Activated B cell treated with CpG ODN at 0.5 μM for 24 hours (primary cell): ENCODE data around the gene PFDN4. TPM values are rescaled to one million over a fixed set of nuclear protein-coding genes. Genes with fewer than 3 reads are reported as not detected.

Experiments used
- ATAC-seq: fragments of 200-7000 bp; cut with Tn5 transposase; one replicate; pipeline ENCODE4 v1.10.0; 2021; ENCODE audit warnings: low read depth, mild to moderate bottlenecking, moderate library complexity
- CTCF ChIA-PET: fragments of 350-600 bp; sonication (Branson Sonifier 250); formaldehyde crosslinking; loops from one replicate; lab custom pipeline; 2021; ENCODE audit warnings: antibody characterized with exemption; lab: Charles Lee
- POLR2A ChIA-PET: fragments of 350-600 bp; sonication (Branson Sonifier 250); formaldehyde crosslinking; loops from one replicate; lab custom pipeline; 2021; ENCODE audit warnings: antibody characterized with exemption; lab: Charles Lee
- DNase-seq: peaks from one replicate; pipeline ENCODE4 v3.0.0; 2022
- H3K27ac Mint-ChIP-seq: one replicate; pipeline ENCODE4 v1.8.0; 2020; ENCODE audit warnings: mixed read lengths
- H3K27me3 Mint-ChIP-seq: one replicate; pipeline ENCODE4 v1.8.0; 2021; ENCODE audit warnings: mixed read lengths
- H3K36me3 Mint-ChIP-seq: one replicate; pipeline ENCODE4 v1.8.0; 2021; ENCODE audit warnings: low read depth, mixed read lengths
- H3K4me1 Mint-ChIP-seq: one replicate; pipeline ENCODE4 v1.8.0; 2021; ENCODE audit warnings: mixed read lengths
- H3K4me3 Mint-ChIP-seq: one replicate; pipeline ENCODE4 v1.8.0; 2020; ENCODE audit warnings: mild to moderate bottlenecking, mixed read lengths
- H3K9me3 Mint-ChIP-seq: one replicate; pipeline ENCODE4 v1.8.0; 2020; ENCODE audit warnings: mixed read lengths
- CTCF ChIP-seq: fragments of 200-600 bp; IDR thresholded peaks from one replicate; pipeline ENCODE4 v1.8.0; 2022; ENCODE audit warnings: antibody characterized with exemption, mild to moderate bottlenecking
- intact Hi-C: fragments of 100-400 bp; cut with micrococcal nuclease; formaldehyde crosslinking; loops from one replicate; pipeline ENCODE4 v1.15.1; 2024
- total RNA-seq: library from RNA; stranded (reverse); gene quantifications from 2 replicates; pipeline ENCODE4 v1.2.3, GENCODE V29; 2022

PFDN4 gene
- total RNA-seq, 1 donor from 2014 or later, result 16.5 TPM

GRCh38 chr20:54201268-54201846 lies 6.5 kb upstream of the PFDN4 start:
- H3K9me3 Mint-ChIP-seq, result no peaks in the 10 kb centered on the region
- DNase-seq (no peak), ATAC-seq (no peak)
- no peak for TF ChIP-seq CTCF
- intact Hi-C loops, result no loop called here
- peaks cover 2% of the 10 kb centered on the region for H3K27me3 Mint-ChIP-seq
- no peaks in the 10 kb centered on the region for H3K36me3 Mint-ChIP-seq
- ChIA-PET CTCF (interaction anchor here (1.1 to 2.5 kb wide), 4 partner anchors 10 to 1889 kb away, joined by 3 to 22 read pairs (median 6); no protein-coding TSS in a partner anchor), POLR2A (no interaction called here)
- H3K4me3 Mint-ChIP-seq, result no peak overlapping the region
- no peak overlapping the region for H3K27ac Mint-ChIP-seq
- peaks cover 2% of the 10 kb centered on the region for H3K4me1 Mint-ChIP-seq

- no peak overlapping the region for H3K27ac Mint-ChIP-seq
- ATAC-seq (no peak), DNase-seq (no peak)
- no peak for TF ChIP-seq CTCF
- H3K4me3 Mint-ChIP-seq, result no peak overlapping the region
- CTCF ChIA-PET, result interaction anchor here (0.7 kb wide), 1 partner anchor 1891 kb away, joined by 3 read pairs; no protein-coding TSS in a partner anchor
- no peaks in the 10 kb centered on the region for H3K9me3 Mint-ChIP-seq
- peaks cover 2% of the 10 kb centered on the region for H3K27me3 Mint-ChIP-seq
- POLR2A ChIA-PET, result no interaction called here
- H3K36me3 Mint-ChIP-seq, result peaks cover 2% of the 10 kb centered on the region
- peaks cover 4% of the 10 kb centered on the region for H3K4me1 Mint-ChIP-seq
- intact Hi-C loops, result no loop called here
These were observed 4.6 kb upstream of the PFDN4 start for GRCh38 chr20:54203281-54203680.

- TF ChIP-seq CTCF, result no peak
- H3K36me3 Mint-ChIP-seq, result peaks cover 2% of the 10 kb centered on the region
- peaks cover 10% of the 10 kb centered on the region for H3K4me1 Mint-ChIP-seq
- H3K27me3 Mint-ChIP-seq, result peaks cover 2% of the 10 kb centered on the region
- intact Hi-C loops, result no loop called here
- no peak overlapping the region for H3K27ac Mint-ChIP-seq
- ChIA-PET POLR2A (no interaction called here), CTCF (interaction anchor here (0.7 kb wide), 1 partner anchor 1892 kb away, joined by 3 read pairs; no protein-coding TSS in a partner anchor)
- no peak overlapping the region for H3K4me3 Mint-ChIP-seq
- H3K9me3 Mint-ChIP-seq, result no peaks in the 10 kb centered on the region
- ATAC-seq (no peak), DNase-seq (no peak)
These were observed 3.8 kb upstream of the PFDN4 start for GRCh38 chr20:54204063-54204462.

GRCh38 chr20:54204481-54204880 lies 3.4 kb upstream of the PFDN4 start:
- peaks cover 2% of the 10 kb centered on the region for H3K36me3 Mint-ChIP-seq
- no peak overlapping the region for H3K4me3 Mint-ChIP-seq
- ChIA-PET POLR2A (no interaction called here), CTCF (no interaction called here)
- H3K4me1 Mint-ChIP-seq, result peaks cover 14% of the 10 kb centered on the region
- no peak for TF ChIP-seq CTCF
- intact Hi-C loops, result no loop called here
- ATAC-seq, result no peak
- no peak for DNase-seq
- no peak overlapping the region for H3K27ac Mint-ChIP-seq
- H3K27me3 Mint-ChIP-seq, result peaks cover 2% of the 10 kb centered on the region
- H3K9me3 Mint-ChIP-seq, result no peaks in the 10 kb centered on the region

GRCh38 chr20:54205450-54205849 lies 2.4 kb upstream of the PFDN4 start:
- no peak overlapping the region for H3K27ac Mint-ChIP-seq
- ATAC-seq (no peak), DNase-seq (no peak)
- H3K36me3 Mint-ChIP-seq, result peaks cover 2% of the 10 kb centered on the region
- ChIA-PET CTCF (no interaction called here), POLR2A (no interaction called here)
- H3K27me3 Mint-ChIP-seq, result peaks cover 2% of the 10 kb centered on the region
- H3K4me1 Mint-ChIP-seq, result peaks cover 22% of the 10 kb centered on the region
- intact Hi-C loops, result no loop called here
- H3K9me3 Mint-ChIP-seq, result no peaks in the 10 kb centered on the region
- no peak for TF ChIP-seq CTCF
- H3K4me3 Mint-ChIP-seq, result no peak overlapping the region
